Heart left ventricle (tissue), 16 donors: Measurements from ENCODE around the gene USP40. TPM values are rescaled to one million over a fixed set of nuclear protein-coding genes. Genes with fewer than 3 reads are reported as not detected.

ENCODE experiments used
- ATAC-seq, 4 donors: fragments of 200-7000 bp; cut with Tn5 transposase; one replicate each; pipeline ENCODE4 v1.9.1; 2020 to 2022; ENCODE audit warnings: moderate library complexity in 4 of 4, mild to moderate bottlenecking in 3 of 4, moderate number of reproducible peaks in 1 of 4
- DNase-seq, 5 donors: peaks; one replicate each; pipeline ENCODE4 v3.0.0-alpha.2; 2020
- H3K27ac ChIP-seq, 12 donors: fragments of 200-600 bp; sonication (generic) in 4 of 12; one replicate each; pipeline versions ENCODE4 v1.5.0 to v1.8.0; 2016 to 2022; ENCODE audit warnings: mild to moderate bottlenecking in 2 of 12
- H3K27me3 ChIP-seq, 9 donors: fragments of 200-600 bp; sonication (generic) in 2 of 9; one replicate each; pipeline versions ENCODE4 v1.5.1 to v1.8.0; 2016 to 2022; ENCODE audit warnings: mild to moderate bottlenecking in 3 of 9
- H3K36me3 ChIP-seq, 9 donors: fragments of 200-600 bp; sonication (generic) in 2 of 9; one replicate each; pipeline versions ENCODE4 v1.5.0 to v1.8.0; 2018 to 2022; ENCODE audit warnings: mild to moderate bottlenecking in 2 of 9
- H3K4me1 ChIP-seq, 12 donors: fragments of 200-600 bp; sonication (generic) in 4 of 12; one replicate each; pipeline versions ENCODE4 v1.5.0 to v1.8.0; 2016 to 2022; ENCODE audit warnings: mild to moderate bottlenecking in 3 of 12
- H3K4me3 ChIP-seq, 12 donors: fragments of 200-600 bp; sonication (generic) in 4 of 12; one replicate each; pipeline versions ENCODE4 v1.5.0 to v1.8.0; 2017 to 2022; ENCODE audit warnings: mild to moderate bottlenecking in 9 of 12, moderate library complexity in 4 of 12
- H3K9me3 ChIP-seq, 12 donors: fragments of 200-600 bp; sonication (generic) in 4 of 12; one replicate each; pipeline versions ENCODE4 v1.5.0 to v1.8.0; 2016 to 2022; ENCODE audit warnings: mild to moderate bottlenecking in 1 of 12
- POLR2A ChIP-seq, 2 donors: fragments of 450-650 bp; IDR thresholded peaks; one replicate each; pipeline ENCODE4 v1.6.1; 2017; ENCODE audit warnings: antibody characterized with exemption in 2 of 2, mild to moderate bottlenecking in 2 of 2, moderate library complexity in 2 of 2
- WGBS, 4 donors: extraction: QIAGEN DNeasy Blood & Tissue Kit in 2 of 4; methylation state at CpG; one replicate each; pipeline versions ENCODE4 v1.1.5 to v1.1.7; 2013 to 2018; 5-methylcytosine and 5-hydroxymethylcytosine counted together
- intact Hi-C, 10 donors: fragments of 100-400 bp; cut with DNase I; formaldehyde crosslinking; loops; one replicate each; pipeline versions ENCODE4 v1.11.1 to v1.14.2; 2022
- polyA plus RNA-seq, 2 donors: library from polyadenylated mRNA; stranded (reverse); fragments of 200-250 nt; gene quantifications; one replicate each; pipeline ENCODE4 v1.2.3, GENCODE V29; 2013
- total RNA-seq, 9 donors: library from RNA; depleted of rRNA in 2 of 9; stranded (reverse); fragments of >200 nt in 2 of 9; fragmentation: NEBNext Ultra II Directional in 3 of 9; extraction: Animal tissue kit (Norgen Biotek cat#: 25700) in 3 of 9; gene quantifications; one replicate each; pipeline versions ENCODE4 v1.1.0 to v1.2.4, GENCODE V29; 2016 to 2023
- TF ChIP-seq, protein P1 (sequence below), 12 donors: fragments of 200-600 bp; sonication (generic) in 4 of 12; IDR thresholded peaks; one replicate each; pipeline versions ENCODE4 v1.5.0 to v1.8.0; 2018 to 2022; ENCODE audit warnings: antibody characterized with exemption in 12 of 12, mild to moderate bottlenecking in 5 of 12
- donor health status: ischemic (EF 13 %, LVEDD 7.1; RV severe dilation, severe dysfunction).
- donor health status: healthy with polysubstance abuse.
- donor health status: DM: no; HTN: yes; CAD: no.
- donor health status: DM: no; HTN: no; CAD: no.
- donor health status: ischemic (EF 25% LVEDD 6.9; RV normal size, moderate dysfunction).
- donor health status: ischemic (EF 25% LVEDD 5.7; RV mildly dilated, moderate dysfunction).
- donor health status: healthy.
- donor health status: DM: yes; HTN: yes; CAD: no.
- donor health status: ischemic (EF 35%, LVEDD 5.7; RV mildly dilated, moderate dysfunction).
- donor health status: nonischemic (EF 11% LVEDD 7.7; RV severe dilation, severe dysfunction).
- donor health status: DM: yes; HTN: yes; CAD: no.
- donor health status: PGD.
- donor health status: ischemic (EF 29% LVEDD 5.4; RV normal size, mild dysfunction).
- donor health status: nonischemic (EF 23%, LVEDD 6.1; RV moderate dilation, normal function).

USP40 gene
- total and polyA plus RNA-seq, 11 donors, result 11.1 to 21.8 (median 18.2) TPM

DNA sequence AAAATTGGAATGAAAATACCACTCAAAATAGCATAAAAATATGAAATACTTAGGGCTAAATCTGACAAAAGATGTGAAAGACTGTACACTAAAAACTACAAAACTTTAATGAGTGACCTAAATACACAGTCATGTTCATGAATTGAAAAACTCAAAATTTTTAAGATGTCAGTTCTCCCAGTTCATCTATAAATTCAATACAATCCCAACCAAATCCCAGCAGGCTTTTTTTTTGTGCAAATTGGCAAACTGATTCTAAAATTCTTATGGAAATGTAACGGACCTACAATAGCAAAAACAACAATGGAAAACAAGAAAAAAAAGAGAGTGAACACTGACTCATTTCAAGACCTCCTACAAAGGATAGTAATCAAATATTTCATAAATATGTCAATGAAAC is 4.4 kb upstream of the USP40 start:
- Histone ChIP-seq H3K4me3 (no peak overlapping the region), H3K9me3 (no peaks in the 10 kb centered on the region), H3K36me3 (no peaks in the 10 kb centered on the region), H3K27ac (no peak overlapping the region), H3K27me3 (no peaks in the 10 kb centered on the region), H3K4me1 (no peaks in the 10 kb centered on the region)
- DNase-seq, result no peak
- ATAC-seq, result no peak
- intact Hi-C loops, result no loop called here
- WGBS, 4 donors, result 38 to 53% (median 45%) methylated on average over 1 of the region's 1 CpG
- TF ChIP-seq, protein P1, sequence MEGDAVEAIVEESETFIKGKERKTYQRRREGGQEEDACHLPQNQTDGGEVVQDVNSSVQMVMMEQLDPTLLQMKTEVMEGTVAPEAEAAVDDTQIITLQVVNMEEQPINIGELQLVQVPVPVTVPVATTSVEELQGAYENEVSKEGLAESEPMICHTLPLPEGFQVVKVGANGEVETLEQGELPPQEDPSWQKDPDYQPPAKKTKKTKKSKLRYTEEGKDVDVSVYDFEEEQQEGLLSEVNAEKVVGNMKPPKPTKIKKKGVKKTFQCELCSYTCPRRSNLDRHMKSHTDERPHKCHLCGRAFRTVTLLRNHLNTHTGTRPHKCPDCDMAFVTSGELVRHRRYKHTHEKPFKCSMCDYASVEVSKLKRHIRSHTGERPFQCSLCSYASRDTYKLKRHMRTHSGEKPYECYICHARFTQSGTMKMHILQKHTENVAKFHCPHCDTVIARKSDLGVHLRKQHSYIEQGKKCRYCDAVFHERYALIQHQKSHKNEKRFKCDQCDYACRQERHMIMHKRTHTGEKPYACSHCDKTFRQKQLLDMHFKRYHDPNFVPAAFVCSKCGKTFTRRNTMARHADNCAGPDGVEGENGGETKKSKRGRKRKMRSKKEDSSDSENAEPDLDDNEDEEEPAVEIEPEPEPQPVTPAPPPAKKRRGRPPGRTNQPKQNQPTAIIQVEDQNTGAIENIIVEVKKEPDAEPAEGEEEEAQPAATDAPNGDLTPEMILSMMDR (IDR thresholded peaks at IDR 0.05), result no peak
- no peak for TF ChIP-seq POLR2A (IDR thresholded peaks at IDR 0.05)

DNA sequence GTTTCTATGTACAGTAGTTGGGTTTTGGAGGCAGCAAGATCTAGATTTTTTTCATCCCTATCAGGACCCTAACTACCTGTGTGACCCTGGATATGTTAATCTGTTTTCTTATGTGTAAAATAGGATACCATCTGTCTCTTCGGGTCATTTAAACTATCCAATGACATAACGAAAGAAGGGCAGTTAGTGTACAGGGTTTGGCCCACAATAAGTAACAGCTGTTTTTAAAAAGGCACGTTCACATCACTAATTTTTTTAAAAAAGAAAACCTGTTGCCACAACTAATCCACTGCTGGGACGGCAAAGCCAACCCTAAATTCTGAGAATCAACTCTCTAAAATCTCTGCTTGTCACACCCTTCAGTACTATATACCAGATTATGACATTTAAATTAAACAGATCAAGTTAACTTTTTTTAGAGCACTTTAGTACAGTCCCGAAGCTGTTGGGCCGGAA is 869 bp downstream of the USP40 start:
- WGBS, 4 donors, result 1 to 7% (median 3%) methylated on average over 6 of the region's 6 CpGs
- TF ChIP-seq, protein P1 (IDR thresholded peaks at IDR 0.05), result no peak
- TF ChIP-seq POLR2A (IDR thresholded peaks at IDR 0.05), result no peak
- peaks cover 0 to 26% (median 15%) of the 10 kb centered on the region in 12 donors for H3K4me1 ChIP-seq
- H3K9me3 ChIP-seq, result peaks cover 0 to 3% (median 0%) of the 10 kb centered on the region in 12 donors
- H3K27me3 ChIP-seq, result no peaks in the 10 kb centered on the region
- peak overlapping the region; percentile 72 to 99 (median 92) for H3K27ac ChIP-seq
- H3K36me3 ChIP-seq, result peaks cover 0 to 7% (median 4%) of the 10 kb centered on the region in 9 donors
- no peak for DNase-seq
- intact Hi-C loops, result loop anchor here in 1 of 10 donors (10.0 kb wide), 1 partner anchor 289 kb away; the partner anchor contains the start of gene HJURP
- no peak for ATAC-seq
- H3K4me3 ChIP-seq, result peak overlapping the region; percentile 70 to 100 (median 86)

DNA sequence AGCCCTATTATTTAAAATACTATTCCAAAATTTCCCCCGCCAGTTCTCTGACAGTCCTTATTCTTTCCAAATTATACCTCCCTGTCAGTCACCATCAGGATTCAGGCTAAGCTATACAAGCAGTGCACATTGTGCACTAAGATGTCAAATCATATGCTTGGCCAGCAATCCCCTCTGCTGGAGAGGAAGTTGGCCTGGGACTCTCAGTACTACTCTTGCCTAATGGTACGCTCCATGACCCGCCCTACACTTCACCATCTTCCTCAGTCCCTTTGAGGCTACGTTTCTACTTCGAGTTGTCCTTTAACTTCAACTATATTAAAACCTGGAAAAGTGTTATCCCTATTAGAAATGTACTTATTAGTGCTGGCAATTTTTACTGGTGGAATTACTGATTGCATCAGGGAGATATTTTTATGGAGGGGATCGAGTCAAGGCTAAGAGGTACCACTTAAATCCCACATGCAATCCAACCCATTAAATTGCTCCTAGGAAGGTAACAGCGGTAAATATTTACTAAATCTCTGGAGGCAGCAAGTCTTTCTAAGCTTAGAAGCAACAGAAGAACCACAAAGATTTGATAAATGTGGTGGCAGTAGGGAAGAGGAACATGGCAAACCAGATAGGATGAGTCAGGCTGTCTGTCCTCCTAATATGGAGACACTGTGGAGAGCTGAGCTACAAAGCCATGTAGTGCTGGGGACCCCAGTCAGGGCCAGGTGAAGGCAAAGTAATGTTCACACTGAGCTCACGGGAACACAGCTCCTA is 2.7 kb downstream of the USP40 start:
- Histone ChIP-seq H3K4me3 (no peak overlapping the region), H3K9me3 (peaks cover 0 to 3% (median 0%) of the 10 kb centered on the region in 12 donors)
- intact Hi-C loops, result loop anchor here in 1 of 10 donors (10.0 kb wide), 1 partner anchor 291 kb away; the partner anchor contains the start of gene HJURP

More for the DNA sequence above, 2.7 kb downstream of the USP40 start:
- ATAC-seq, result no peak
- Histone ChIP-seq H3K27me3 (no peaks in the 10 kb centered on the region), H3K27ac (peak overlapping the region in 1 of 12 donors; percentile 27), H3K36me3 (peaks cover 0 to 26% (median 22%) of the 10 kb centered on the region in 9 donors), H3K4me1 (peaks cover 0 to 26% (median 15%) of the 10 kb centered on the region in 12 donors)
- whole genome bisulfite sequencing, 4 donors, result 85 to 93% (median 91%) methylated on average over 8 of the region's 8 CpGs
- TF ChIP-seq POLR2A (IDR thresholded peaks at IDR 0.05), result no peak
- TF ChIP-seq, protein P1 (IDR thresholded peaks at IDR 0.05), result no peak
- DNase-seq, result no peak
